H1 (cell line): ENCODE results near the gene SRP9. TPM values are rescaled to one million over a fixed set of nuclear protein-coding genes. Genes with fewer than 3 reads are reported as not detected.

Experiments
- CTCF ChIA-PET: fragments of 300-600 bp; sonication (Branson Sonifier 250); formaldehyde crosslinking; loops from one replicate; lab custom pipeline; 2021; ENCODE audit not compliant: partially characterized antibody; lab: Charles Lee
- POLR2A ChIA-PET: fragments of 300-600 bp; sonication (Branson Sonifier 250); formaldehyde crosslinking; loops from one replicate; lab custom pipeline; 2021; ENCODE audit warnings: inconsistent platforms; ENCODE audit not compliant: partially characterized antibody; lab: Charles Lee
- DNase-seq, 2 experiments: peaks; one replicate each; pipeline versions ENCODE4 v3.0.0 to v3.0.0-alpha.2; 2010 to 2022; ENCODE audit warnings: low spot score in 2 of 2, low read depth in 1 of 2, mixed read lengths in 1 of 2
- FAIRE-seq: peaks from 2 replicates; lab custom pipeline; 2011; peaks lifted over from hg19 to GRCh38; lab: Jason Lieb, UNC
- H2AFZ ChIP-seq: 2 replicates; pipeline ENCODE4 v1.8.1; 2012; ENCODE audit warnings: low read length, inconsistent platforms
- H2AK5ac ChIP-seq: 2 replicates; pipeline ENCODE4 v1.6.1; 2013; ENCODE audit warnings: low read depth, low read length
- H2BK120ac ChIP-seq: replicated peaks from 2 replicates; pipeline ENCODE3; 2013; ENCODE audit warnings: low read depth, low read length, inconsistent platforms
- H2BK12ac ChIP-seq: 2 replicates; pipeline ENCODE4 v1.6.1; 2013; ENCODE audit warnings: low read depth, low read length
- H2BK15ac ChIP-seq: 2 replicates; pipeline ENCODE4 v1.6.1; 2013; ENCODE audit warnings: low read length
- H2BK20ac ChIP-seq: 2 replicates; pipeline ENCODE4 v1.6.1; 2013; ENCODE audit warnings: low read length
- H2BK5ac ChIP-seq: 2 replicates; pipeline ENCODE4 v1.6.1; 2013; ENCODE audit warnings: low read depth, low read length
- H3K14ac ChIP-seq: 2 replicates; pipeline ENCODE4 v1.6.1; 2013; ENCODE audit warnings: inconsistent platforms; ENCODE audit not compliant: insufficient read length
- H3K18ac ChIP-seq: 2 replicates; pipeline ENCODE4 v1.6.1; 2013; ENCODE audit warnings: low read length; ENCODE audit errors: extremely low read depth
- H3K23ac ChIP-seq: 2 replicates; pipeline ENCODE4 v1.6.1; 2013; ENCODE audit warnings: inconsistent platforms; ENCODE audit not compliant: insufficient read length
- H3K23me2 ChIP-seq: 2 replicates; pipeline ENCODE4 v1.6.1; 2013; ENCODE audit warnings: low read depth, low read length
- H3K27ac ChIP-seq: 2 replicates; pipeline ENCODE4 v1.6.1; 2011; ENCODE audit warnings: low read depth, low read length, inconsistent platforms
- H3K27me3 ChIP-seq, 4 experiments: replicated peaks in 1 of 4; 1 replicate in 1 of 4; 2 replicates in 3 of 4; pipeline versions ENCODE4 v1.6.1 to v1.8.1; 2011 to 2013; ENCODE audit warnings: low read length in 3 of 4, mild to moderate bottlenecking in 3 of 4, inconsistent platforms in 2 of 4, mixed read lengths in 2 of 4, moderate library complexity in 1 of 4; ENCODE audit not compliant: control insufficient read depth in 3 of 4, insufficient read depth in 3 of 4; ENCODE audit errors: extremely low read depth in 1 of 4
- H3K36me3 ChIP-seq, 4 experiments: 2 replicates each; pipeline versions ENCODE4 v1.6.1 to v1.8.1; 2011 to 2013; ENCODE audit warnings: mild to moderate bottlenecking in 4 of 4, low read length in 3 of 4, moderate library complexity in 2 of 4, control low read depth in 1 of 4, inconsistent platforms in 1 of 4; ENCODE audit not compliant: insufficient read depth in 4 of 4, control insufficient read depth in 2 of 4
- H3K4ac ChIP-seq: replicated peaks from 2 replicates; pipeline ENCODE3; 2013; ENCODE audit warnings: low read length, low read depth, mixed read lengths, inconsistent platforms; ENCODE audit not compliant: insufficient read length
- H3K4me1 ChIP-seq, 4 experiments: replicated peaks in 1 of 4; 1 replicate in 1 of 4; 2 replicates in 3 of 4; pipeline versions ENCODE4 v1.6.1 to v1.8.1; 2011 to 2013; ENCODE audit warnings: low read length in 3 of 4, inconsistent platforms in 2 of 4, mixed read lengths in 1 of 4; ENCODE audit not compliant: insufficient read depth in 4 of 4, control insufficient read depth in 3 of 4
- H3K4me2 ChIP-seq, 2 experiments: 2 replicates each; pipeline versions ENCODE4 v1.6.1 to v1.8.1; 2011 to 2013; ENCODE audit warnings: low read depth in 2 of 2, low read length in 2 of 2, control low read depth in 1 of 2, inconsistent platforms in 1 of 2, mild to moderate bottlenecking in 1 of 2; ENCODE audit not compliant: insufficient read depth in 1 of 2
- H3K4me3 ChIP-seq, 4 experiments: fragments of 200-600, 300-600 bp in 1 of 4; sonication (generic), shearing (Covaris generic), sonication (Bioruptor Twin) in 1 of 4; 2 replicates each; pipeline versions ENCODE4 v1.5.1 to v1.8.1; 2011 to 2016; ENCODE audit warnings: low read length in 4 of 4, low read depth in 3 of 4, control low read depth in 2 of 4, inconsistent platforms in 2 of 4, mild to moderate bottlenecking in 2 of 4, mixed read lengths in 1 of 4, moderate library complexity in 1 of 4; ENCODE audit not compliant: insufficient read depth in 2 of 4; ENCODE audit errors: extremely low read depth in 1 of 4
- H3K56ac ChIP-seq: replicated peaks from 2 replicates; pipeline ENCODE3; 2013; ENCODE audit warnings: low read depth, mild to moderate bottlenecking, mixed read lengths, low read length, inconsistent platforms; ENCODE audit not compliant: insufficient read length
- H3K79me1 ChIP-seq: 2 replicates; pipeline ENCODE4 v1.6.1; 2013; ENCODE audit warnings: low read depth, low read length, control low read depth
- H3K79me2 ChIP-seq, 2 experiments: 2 replicates each; pipeline versions ENCODE4 v1.6.1 to v1.8.1; 2012 to 2013; ENCODE audit warnings: low read length in 2 of 2, mild to moderate bottlenecking in 2 of 2, inconsistent platforms in 1 of 2; ENCODE audit not compliant: insufficient read depth in 2 of 2, control insufficient read depth in 1 of 2
- H3K9ac ChIP-seq, 4 experiments: replicated peaks in 1 of 4; 1 replicate in 1 of 4; 2 replicates in 3 of 4; pipeline versions ENCODE4 v1.6.1 to v1.8.1; 2011 to 2013; ENCODE audit warnings: low read depth in 3 of 4, low read length in 3 of 4, control low read depth in 2 of 4, mild to moderate bottlenecking in 2 of 4, moderate library complexity in 2 of 4, inconsistent platforms in 1 of 4; ENCODE audit errors: extremely low read depth in 1 of 4
- H3K9me3 ChIP-seq, 2 experiments: 2 replicates each; pipeline versions ENCODE4 v1.6.1 to v1.8.1; 2012 to 2013; ENCODE audit warnings: mild to moderate bottlenecking in 2 of 2, moderate library complexity in 2 of 2, control low read depth in 1 of 2, inconsistent platforms in 1 of 2, low read depth in 1 of 2, low read length in 1 of 2, mixed read lengths in 1 of 2; ENCODE audit not compliant: insufficient read depth in 2 of 2
- H4K20me1 ChIP-seq, 2 experiments: replicated peaks in 1 of 2; 2 replicates each; pipeline versions ENCODE3 to v1.8.1; 2011 to 2013; ENCODE audit warnings: inconsistent platforms in 2 of 2, low read length in 2 of 2, mild to moderate bottlenecking in 1 of 2; ENCODE audit not compliant: insufficient read depth in 2 of 2, control insufficient read depth in 1 of 2
- H4K5ac ChIP-seq: 2 replicates; pipeline ENCODE4 v1.6.1; 2013; ENCODE audit warnings: low read length, low read depth, mixed read lengths, inconsistent platforms; ENCODE audit not compliant: insufficient read length
- H4K8ac ChIP-seq: 2 replicates; pipeline ENCODE4 v1.8.0; 2013; ENCODE audit warnings: mild to moderate bottlenecking, moderate library complexity, low read length, inconsistent platforms; ENCODE audit not compliant: insufficient read depth; ENCODE audit errors: extremely low read depth
- H4K91ac ChIP-seq: replicated peaks from 2 replicates; pipeline ENCODE3; 2013; ENCODE audit warnings: low read length, mixed read lengths, inconsistent platforms; ENCODE audit not compliant: insufficient read length
- BRCA1 ChIP-seq: IDR thresholded peaks from 2 replicates; pipeline ENCODE4 v1.6.1; 2012; ENCODE audit warnings: low read depth, low read length, improper control_type of control experiment
- CTBP2 ChIP-seq: IDR thresholded peaks from 2 replicates; pipeline ENCODE4 v1.7.0; 2011; ENCODE audit warnings: borderline replicate concordance, mild to moderate bottlenecking, moderate library complexity, mixed read lengths, low read length; ENCODE audit not compliant: insufficient read depth, insufficient read length
- E2F6 ChIP-seq: IDR thresholded peaks from 2 replicates; pipeline ENCODE4 v1.6.1; 2012; ENCODE audit warnings: inconsistent platforms
- HDAC2 ChIP-seq, 2 experiments: fragments of 300-600 bp in 1 of 2; sonication (generic) in 1 of 2; IDR thresholded peaks; 2 replicates each; pipeline ENCODE4 v1.6.1; 2011 to 2012; ENCODE audit warnings: low read depth in 2 of 2, low read length in 2 of 2, mild to moderate bottlenecking in 2 of 2, moderate library complexity in 2 of 2, borderline replicate concordance in 1 of 2, inconsistent platforms in 1 of 2
- KDM1A ChIP-seq: fragments of 200-600, 300-600 bp; sonication (generic); IDR thresholded peaks from 2 replicates; pipeline ENCODE4 v1.7.1; 2016; ENCODE audit warnings: mild to moderate bottlenecking, low read length, borderline replicate concordance
- NRF1 ChIP-seq: IDR thresholded peaks from 2 replicates; pipeline ENCODE4 v1.6.1; 2011; ENCODE audit warnings: mild to moderate bottlenecking, low read depth, low read length, improper control_type of control experiment
- POLR2AphosphoS5 ChIP-seq: IDR thresholded peaks from 2 replicates; pipeline ENCODE4 v1.6.1; 2011; ENCODE audit warnings: low read depth, low read length
- RXRA ChIP-seq: IDR thresholded peaks from 2 replicates; pipeline ENCODE4 v1.6.1; 2011; ENCODE audit warnings: low read depth, mild to moderate bottlenecking, low read length, moderate library complexity; ENCODE audit not compliant: insufficient read depth
- SIX5 ChIP-seq: IDR thresholded peaks from 2 replicates; pipeline ENCODE4 v1.6.1; 2011; ENCODE audit warnings: mild to moderate bottlenecking, low read depth, low read length
- TEAD4 ChIP-seq: IDR thresholded peaks from 2 replicates; pipeline ENCODE4 v1.6.1; 2012; ENCODE audit warnings: low read depth, low read length, inconsistent platforms, mixed read lengths
- WGBS, 2 experiments: shearing (Covaris generic) in 1 of 2; methylation state at CpG; one replicate each; pipeline versions ENCODE4 v1.1.6 to v1.1.7; 2013 to 2015; ENCODE audit warnings: low lambda C conversion rate in 2 of 2, mixed read lengths in 2 of 2, inconsistent platforms in 1 of 2, low coverage in 1 of 2, missing lambda C conversion rate in 1 of 2; ENCODE audit not compliant: insufficient replicate concordance in 2 of 2, insufficient coverage in 1 of 2, insufficient read length in 1 of 2; ENCODE audit errors: extremely low coverage in 1 of 2, missing lambda C conversion rate in 1 of 2; 5-methylcytosine and 5-hydroxymethylcytosine counted together
- polyA plus RNA-seq, 7 experiments: library from polyadenylated mRNA; depleted of rRNA in 3 of 7; stranded (reverse) in 5 of 7; unstranded in 2 of 7; fragments of >200 nt in 5 of 7; fragments of 200-250 nt in 2 of 7; gene quantifications; 1 replicate in 5 of 7; 2 replicates in 1 of 7; 4 replicates in 1 of 7; pipeline versions ENCODE4 v1.2.1 to v1.2.3, GENCODE V29; 2011 to 2013; ENCODE audit warnings: missing spikeins in 2 of 7, mixed read lengths in 2 of 7
- total RNA-seq: library from RNA; stranded (reverse); fragmentation: NEBNext Ultra II Directional; extraction: Animal tissue kit (Norgen Biotek cat#: 25700); gene quantifications from 2 replicates; pipeline ENCODE4 v1.2.1, GENCODE V29; 2021

Gene SRP9
- total and polyA plus RNA-seq, 2 of the 8 experiments (the other 6 are each of a cell fraction or from before 2014, with no cell fraction given), result 446 to 572 TPM

- POLR2A ChIA-PET, result interaction anchor here (0.6 kb wide), 1 partner anchor 335 kb away, joined by 3 read pairs; no protein-coding TSS in a partner anchor
Observed at GRCh38 chr1:225738763-225739162, 38.9 kb upstream of the SRP9 start.

More at GRCh38 chr1:225738763-225739162, 38.9 kb upstream of the SRP9 start:
- Histone ChIP-seq H3K36me3 (no peaks in the 10 kb centered on the region), H3K4me3 (no peak overlapping the region), H3K27ac (no peak overlapping the region), H3K4ac (no peak overlapping the region), H2AFZ (no peak overlapping the region), H3K79me1 (no peaks in the 10 kb centered on the region), H2BK15ac (no peak overlapping the region), H4K91ac (no peak overlapping the region), H4K8ac (no peak overlapping the region), H3K23me2 (no peaks in the 10 kb centered on the region), H3K56ac (no peak overlapping the region), H2BK20ac (no peak overlapping the region), H2BK5ac (no peak overlapping the region), H3K79me2 (no peaks in the 10 kb centered on the region), H4K20me1 (no peaks in the 10 kb centered on the region), H3K4me2 (no peak overlapping the region), H2BK120ac (no peak overlapping the region), H3K27me3 (peaks cover 0 to 12% (median 2%) of the 10 kb centered on the region in 4 experiments; a peak in 5 of 7 replicates), H3K14ac (no peak overlapping the region), H3K9me3 (no peaks in the 10 kb centered on the region), H2AK5ac (no peak overlapping the region), H3K23ac (no peak overlapping the region), H4K5ac (no peak overlapping the region), H3K4me1 (no peaks in the 10 kb centered on the region), H3K9ac (no peak overlapping the region), H3K18ac (no peak overlapping the region), H2BK12ac (no peak overlapping the region)
- DNase-seq (no peak), FAIRE-seq (no peak)
- no peak for TF ChIP-seq RXRA
- no peak for TF ChIP-seq NRF1
- no peak for TF ChIP-seq BRCA1
- TF ChIP-seq SIX5, result no peak
- TF ChIP-seq KDM1A, result 0 out of 2 replicates have a peak, but pooled peaks have one; percentile 16
- TF ChIP-seq HDAC2 (IDR thresholded peaks at IDR 0.05; ENCODE audit: borderline replicate concordance in 1 of 2, low read depth in 2 of 2, low read length in 2 of 2), result no peak
- no peak for TF ChIP-seq E2F6
- TF ChIP-seq POLR2AphosphoS5, result no peak
- no peak for TF ChIP-seq CTBP2
- TF ChIP-seq TEAD4, result peak; percentile 62; the same call in 1 of the 2 replicates
- WGBS, 2 experiments, result 81% methylated on average over 2 of the region's 2 CpGs; no CpG with 5 or more reads in 1 of the 2 experiments
- CTCF ChIA-PET, result interaction anchor here (0.7 to 2.8 kb wide), 6 partner anchors 8 to 264 kb away, joined by 3 to 13 read pairs (median 4); no protein-coding TSS in a partner anchor
